HL-60 (cell line): ENCODE results near the gene NHSL2.

ENCODE experiments used
- CTCF ChIP-seq: IDR thresholded peaks from one replicate; pipeline ENCODE4 v1.5.1; 2011; ENCODE audit warnings: low read length, control low read depth, inconsistent platforms; ENCODE audit not compliant: insufficient read depth
- GABPA ChIP-seq: IDR thresholded peaks from 2 replicates; pipeline ENCODE4 v1.6.1; 2012; ENCODE audit warnings: low read depth
- POLR2AphosphoS5 ChIP-seq: IDR thresholded peaks from 2 replicates; pipeline ENCODE4 v1.6.1; 2012; ENCODE audit warnings: low read depth
- REST ChIP-seq: IDR thresholded peaks from 2 replicates; pipeline ENCODE4 v1.6.1; 2012; ENCODE audit warnings: low read depth; ENCODE audit not compliant: insufficient replicate concordance
- SPI1 ChIP-seq: IDR thresholded peaks from 2 replicates; pipeline ENCODE4 v1.6.1; 2012; ENCODE audit warnings: low read depth, mild to moderate bottlenecking, borderline replicate concordance

- TF ChIP-seq POLR2AphosphoS5, result no peak
- no peak for TF ChIP-seq CTCF
- TF ChIP-seq REST, result no peak
- TF ChIP-seq GABPA, result no peak
- TF ChIP-seq SPI1, result no peak
Observed at GRCh38 chrX:71922686-71923085, 12.0 kb downstream of the NHSL2 start.
